Neural cell (in vitro differentiated cells): ENCODE results near the gene ACAP3.

ENCODE experiments used
- CTCF ChIP-seq: fragments of 450-650 bp; IDR thresholded peaks from 2 replicates; pipeline ENCODE4 v1.5.1; 2014; ENCODE audit warnings: antibody characterized with exemption, mild to moderate bottlenecking, moderate library complexity; ENCODE audit not compliant: poor library complexity, severe bottlenecking
- SMC3 ChIP-seq: fragments of 450-650 bp; conservative IDR thresholded peaks from 2 replicates; pipeline ENCODE4 v1.6.1; 2014; ENCODE audit warnings: antibody characterized with exemption, mild to moderate bottlenecking, moderate library complexity; ENCODE audit not compliant: poor library complexity

DNA sequence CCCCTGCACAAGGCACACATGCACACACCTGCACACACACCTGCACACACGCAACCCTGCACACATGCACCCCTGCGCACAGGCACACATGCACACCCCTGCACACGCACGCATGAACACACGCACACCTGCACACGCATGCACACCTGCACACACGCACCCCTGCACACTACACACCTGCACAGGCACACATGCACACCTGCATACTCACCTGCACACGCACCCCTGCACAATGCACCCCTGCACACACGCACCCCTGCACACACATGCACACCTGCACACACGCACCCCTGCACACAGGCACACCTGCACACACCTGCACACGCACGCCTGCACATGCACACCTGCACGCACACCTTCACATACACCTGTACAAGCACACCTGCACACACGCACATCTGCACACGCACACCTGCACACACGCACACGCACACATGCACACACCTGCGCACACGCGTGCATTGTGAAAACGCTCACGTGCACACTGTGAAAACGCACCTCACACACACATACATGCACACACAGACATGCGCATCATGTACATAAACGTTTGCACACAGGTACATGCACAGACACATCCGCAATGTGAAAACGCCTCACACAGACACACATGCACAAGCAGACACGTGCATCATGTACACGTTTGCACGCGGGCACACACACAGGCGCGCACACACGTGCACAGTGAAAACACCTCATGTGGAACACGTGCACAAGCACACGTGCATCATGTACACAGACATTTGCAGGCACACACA is 33.2 kb upstream of the ACAP3 start:
- no peak for TF ChIP-seq SMC3
- no peak for TF ChIP-seq CTCF
